ENCODE data around the gene HMGCR.

The HMGCR gene

DNA sequence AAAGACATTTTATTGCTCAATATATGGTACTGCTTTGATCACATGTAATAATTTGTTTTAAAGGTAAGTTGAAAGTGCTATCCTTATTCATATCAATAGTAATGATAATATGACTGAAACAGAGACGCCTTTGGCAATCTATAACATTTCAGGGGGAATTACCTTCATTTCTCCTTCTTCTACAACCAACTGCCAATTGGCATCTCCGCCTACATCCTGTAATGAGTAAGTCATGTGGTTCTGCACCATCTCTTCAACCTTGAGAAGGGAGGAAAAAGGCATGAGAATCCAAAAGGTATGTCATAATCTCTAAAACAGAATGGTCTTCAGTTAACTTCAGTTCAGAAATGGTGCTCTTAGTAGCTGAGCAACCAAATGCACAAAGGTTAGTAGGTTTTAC lies 52.4 kb downstream of the HMGCR start:
- peaks cover 10% of the 10 kb centered on the region for H3K36me3 ChIP-seq (ENCODE audit: control insufficient read depth, low read depth, low read length)
- H3K27ac ChIP-seq (ENCODE audit: low read length), result no peak overlapping the region
- no peaks in the 10 kb centered on the region for H3K9me3 ChIP-seq (ENCODE audit: control insufficient read depth, low read depth, low read length)
- no peak overlapping the region for H3K4me3 ChIP-seq (ENCODE audit: low read length)
- H3K4me1 ChIP-seq (ENCODE audit: control insufficient read depth, low read depth, low read length), result no peaks in the 10 kb centered on the region
- no peaks in the 10 kb centered on the region for H3K27me3 ChIP-seq (ENCODE audit: control insufficient read depth, insufficient read depth, low read length)
- H3K9ac ChIP-seq (ENCODE audit: low read length), result no peak overlapping the region

DNA sequence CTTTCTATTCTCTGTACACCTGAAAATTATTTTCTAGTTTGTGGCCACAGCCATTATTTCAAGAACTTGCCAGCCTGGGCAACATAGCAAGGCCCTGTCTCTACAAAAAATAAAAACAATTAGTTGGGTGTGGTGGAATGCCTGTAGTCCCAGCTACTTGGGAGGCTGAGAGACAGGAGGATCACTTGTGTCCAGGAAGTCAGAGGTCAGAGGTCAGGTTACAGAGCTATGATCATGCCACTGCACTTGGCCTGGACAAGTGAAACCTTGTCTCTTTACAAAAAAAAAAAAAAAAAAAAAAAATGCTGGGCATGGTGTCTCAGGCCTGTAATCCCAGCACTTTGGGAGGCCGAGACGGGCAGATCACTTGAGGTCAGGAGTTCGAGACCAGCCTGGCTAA lies 58.3 kb downstream of the HMGCR start:
- no peaks in the 10 kb centered on the region for H3K27me3 ChIP-seq (ENCODE audit: control insufficient read depth, insufficient read depth, low read length)
- H3K4me3 ChIP-seq (ENCODE audit: low read length), result no peak overlapping the region
- H3K27ac ChIP-seq (ENCODE audit: low read length), result no peak overlapping the region
- no peak overlapping the region for H3K9ac ChIP-seq (ENCODE audit: low read length)
- H3K9me3 ChIP-seq (ENCODE audit: control insufficient read depth, low read depth, low read length), result no peaks in the 10 kb centered on the region
- peaks cover 8% of the 10 kb centered on the region for H3K36me3 ChIP-seq (ENCODE audit: control insufficient read depth, low read depth, low read length)
- no peaks in the 10 kb centered on the region for H3K4me1 ChIP-seq (ENCODE audit: control insufficient read depth, low read depth, low read length)

DNA sequence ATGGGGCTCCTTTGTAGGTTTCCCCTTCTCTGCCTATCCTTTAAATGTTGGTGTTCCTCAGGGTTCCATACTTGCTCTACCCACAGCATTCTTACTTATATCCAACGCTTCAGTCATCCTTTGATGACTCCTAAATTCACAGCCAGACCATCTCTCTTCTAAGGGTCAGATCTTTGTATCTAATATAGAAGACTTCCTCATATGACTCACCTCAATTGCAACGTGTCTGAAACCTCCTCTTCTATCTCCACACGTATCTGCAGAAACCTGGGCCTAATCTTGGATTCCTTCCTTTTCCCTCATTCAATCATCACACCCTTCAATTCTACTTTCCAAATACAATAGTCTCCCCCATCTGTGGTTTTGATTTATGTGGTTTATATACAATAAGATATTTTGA lies 68.3 kb downstream of the HMGCR start:
- no peak overlapping the region for H3K27ac ChIP-seq (ENCODE audit: low read length)

More for the DNA sequence above, 68.3 kb downstream of the HMGCR start:
- peaks cover 8% of the 10 kb centered on the region for H3K36me3 ChIP-seq (ENCODE audit: control insufficient read depth, low read depth, low read length)
- no peaks in the 10 kb centered on the region for H3K4me1 ChIP-seq (ENCODE audit: control insufficient read depth, low read depth, low read length)
- peaks cover 7% of the 10 kb centered on the region for H3K27me3 ChIP-seq (ENCODE audit: control insufficient read depth, insufficient read depth, low read length)
- no peak overlapping the region for H3K9ac ChIP-seq (ENCODE audit: low read length)
- H3K4me3 ChIP-seq (ENCODE audit: low read length), result no peak overlapping the region
- H3K9me3 ChIP-seq (ENCODE audit: control insufficient read depth, low read depth, low read length), result no peaks in the 10 kb centered on the region
